Stimulated activated naive B cell treated with anti-CD40 and anti-IgM and Interleukin-4, amounts not matched to agents 10 μg/mL and 1 μg/mL and 100 μg/mL, for 72 hours (primary cell): Measurements from ENCODE around the gene CD86.
"Not testable (repeated sequence)": the region's sequence is repeated elsewhere in the genome, so short reads cannot be mapped to it uniquely, and the experiment has no call there.

ENCODE experiments used
- ATAC-seq, 2 donors: fragments of 150-1000 bp; cut with Tn5 transposase; replicated peaks; 2 replicates each; pipeline ENCODE4 v1.10.0; 2021; ENCODE audit warnings: moderate library complexity in 1 of 2
- DNase-seq: peaks from one replicate; pipeline ENCODE4 v3.0.0; 2021
- H3K27ac Mint-ChIP-seq: one replicate; pipeline ENCODE4 v1.8.0; 2022; ENCODE audit warnings: mild to moderate bottlenecking, mixed read lengths
- H3K27me3 Mint-ChIP-seq, 2 donors: one replicate each; pipeline ENCODE4 v1.8.0; 2022; ENCODE audit warnings: mixed read lengths in 2 of 2
- H3K36me3 Mint-ChIP-seq, 2 donors: one replicate each; pipeline ENCODE4 v1.8.0; 2022; ENCODE audit warnings: mixed read lengths in 2 of 2, mild to moderate bottlenecking in 1 of 2
- H3K4me1 Mint-ChIP-seq, 2 donors: one replicate each; pipeline ENCODE4 v1.8.0; 2022; ENCODE audit warnings: mixed read lengths in 2 of 2, mild to moderate bottlenecking in 1 of 2
- H3K4me3 Mint-ChIP-seq, 2 donors: one replicate each; pipeline ENCODE4 v1.8.0; 2022; ENCODE audit warnings: mild to moderate bottlenecking in 2 of 2, mixed read lengths in 2 of 2, moderate library complexity in 1 of 2
- H3K9me3 Mint-ChIP-seq, 2 donors: one replicate each; pipeline ENCODE4 v1.8.0; 2022; ENCODE audit warnings: mixed read lengths in 2 of 2, mild to moderate bottlenecking in 1 of 2

The CD86 gene

GRCh38 chr3:122104515-122105194, 49.5 kb downstream of the CD86 start:
- Mint-ChIP-seq H3K27ac (peak overlapping the region; percentile 56), H3K4me3 (peak overlapping the region in 1 of 2 donors; percentile 18), H3K36me3 (peaks cover 26 to 51% of the 10 kb centered on the region in 2 donors), H3K9me3 (no peaks in the 10 kb centered on the region), H3K27me3 (no peaks in the 10 kb centered on the region), H3K4me1 (peaks cover 36 to 42% of the 10 kb centered on the region in 2 donors)
- ATAC-seq (peak; percentile 25 to 32), DNase-seq (no peak)

GRCh38 chr3:122105626-122106025, 50.5 kb downstream of the CD86 start:
- H3K27ac Mint-ChIP-seq: no peak overlapping the region
- ATAC-seq: no peak
- peaks cover 36 to 43% of the 10 kb centered on the region in 2 donors for H3K4me1 Mint-ChIP-seq
- DNase-seq: no peak
- H3K27me3 Mint-ChIP-seq: no peaks in the 10 kb centered on the region
- H3K9me3 Mint-ChIP-seq: no peaks in the 10 kb centered on the region
- H3K4me3 Mint-ChIP-seq: no peak overlapping the region
- H3K36me3 Mint-ChIP-seq: peaks cover 27 to 51% of the 10 kb centered on the region in 2 donors

DNA sequence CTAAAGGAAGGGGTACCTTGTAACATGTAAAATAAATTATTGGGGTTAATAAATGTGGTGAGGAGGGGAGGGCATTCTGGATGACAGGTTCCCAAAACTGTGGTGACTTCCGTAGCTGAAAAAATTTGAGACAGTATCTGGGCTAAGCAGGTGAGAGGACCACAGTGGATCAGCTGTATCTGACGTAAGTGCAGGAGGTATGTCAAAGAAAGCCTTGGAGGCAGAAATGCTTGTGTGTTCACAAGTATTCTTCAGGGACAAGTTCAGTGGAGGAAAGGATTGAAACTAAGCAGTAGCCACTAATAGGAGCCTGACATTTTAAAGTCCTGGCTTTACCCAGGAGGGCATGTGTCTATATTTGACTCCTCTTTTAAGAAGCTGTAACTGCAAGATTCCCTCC, 52.0 kb downstream of the CD86 start:
- no peak overlapping the region for H3K4me3 Mint-ChIP-seq
- peaks cover 30 to 41% of the 10 kb centered on the region in 2 donors for H3K4me1 Mint-ChIP-seq
- H3K27me3 Mint-ChIP-seq: no peaks in the 10 kb centered on the region
- DNase-seq (no peak), ATAC-seq (no peak)
- no peaks in the 10 kb centered on the region for H3K9me3 Mint-ChIP-seq
- H3K36me3 Mint-ChIP-seq: peaks cover 38 to 62% of the 10 kb centered on the region in 2 donors
- no peak overlapping the region for H3K27ac Mint-ChIP-seq

DNA sequence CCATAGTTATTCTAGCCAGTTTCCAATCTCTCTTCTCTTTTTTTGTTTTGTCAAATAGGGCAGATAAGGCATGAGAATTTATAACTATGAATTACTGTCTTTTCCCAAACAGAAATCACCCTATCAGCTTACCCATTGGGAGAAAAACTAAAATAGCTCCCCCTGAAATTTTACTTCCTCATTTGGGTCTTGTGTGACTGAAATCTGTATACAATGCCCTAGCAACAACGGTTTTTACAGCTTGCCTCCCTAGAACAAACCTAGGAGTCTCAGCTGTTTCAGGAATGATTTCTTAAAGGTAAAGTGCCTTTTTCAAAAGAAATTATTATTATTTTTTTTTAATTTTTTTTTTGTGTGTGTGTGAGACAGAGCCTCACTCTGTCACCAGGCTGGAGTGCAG, 56.8 kb downstream of the CD86 start:
- H3K27ac Mint-ChIP-seq: peak overlapping the region; percentile 47
- H3K27me3 Mint-ChIP-seq: no peaks in the 10 kb centered on the region
- H3K36me3 Mint-ChIP-seq: peaks cover 32 to 50% of the 10 kb centered on the region in 2 donors
- DNase-seq (no peak), ATAC-seq (peak; percentile 39 to 55)
- H3K4me3 Mint-ChIP-seq: no peak overlapping the region
- H3K9me3 Mint-ChIP-seq: no peaks in the 10 kb centered on the region
- peaks cover 10 to 15% of the 10 kb centered on the region in 2 donors for H3K4me1 Mint-ChIP-seq

DNA sequence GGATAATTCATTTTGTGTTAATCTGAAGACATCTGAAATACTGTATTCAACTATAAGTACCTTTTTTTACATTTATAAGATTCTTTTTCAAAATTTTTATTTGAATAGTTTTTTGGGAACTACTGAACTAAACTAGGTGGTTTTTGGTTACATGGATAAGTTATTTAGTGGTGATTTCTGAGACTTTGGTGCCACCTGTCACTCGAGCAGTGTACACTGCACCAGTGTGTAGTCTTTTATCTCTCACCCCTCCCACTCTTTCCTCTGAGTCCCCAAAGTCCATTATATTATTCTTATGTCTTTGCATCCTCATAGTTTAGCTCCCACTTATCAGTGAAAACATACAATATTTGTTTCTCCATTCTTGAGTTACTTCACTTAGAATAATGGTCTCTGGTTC, 57.6 kb downstream of the CD86 start:
- H3K4me1 Mint-ChIP-seq: peaks cover 8 to 15% of the 10 kb centered on the region in 2 donors
- no peaks in the 10 kb centered on the region for H3K27me3 Mint-ChIP-seq
- ATAC-seq (no peak), DNase-seq (no peak)
- H3K27ac Mint-ChIP-seq: no peak overlapping the region
- H3K36me3 Mint-ChIP-seq: peaks cover 31 to 47% of the 10 kb centered on the region in 2 donors
- no peak overlapping the region for H3K4me3 Mint-ChIP-seq
- no peaks in the 10 kb centered on the region for H3K9me3 Mint-ChIP-seq

DNA sequence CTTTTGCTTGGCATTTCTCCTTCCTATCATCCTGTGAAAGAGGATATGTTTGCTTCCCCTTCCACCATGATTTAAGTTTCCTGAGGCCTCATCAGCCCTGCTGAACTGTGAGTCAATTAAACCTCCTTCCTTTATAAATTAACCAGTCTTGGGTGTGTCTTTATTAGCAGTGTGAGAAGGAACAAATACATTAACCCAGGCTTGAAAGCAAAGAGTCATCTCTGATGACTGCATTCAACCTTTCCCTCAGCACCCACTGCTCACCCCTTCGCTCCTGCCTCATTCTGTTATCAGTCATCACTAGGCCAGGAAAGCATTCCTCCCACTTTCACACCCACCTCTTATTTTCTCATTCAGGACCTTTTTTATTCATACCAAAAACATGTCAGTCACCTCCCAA, 68.7 kb downstream of the CD86 start:
- ATAC-seq (no peak), DNase-seq (no peak)
- H3K36me3 Mint-ChIP-seq: peaks cover 40 to 59% of the 10 kb centered on the region in 2 donors
- H3K4me3 Mint-ChIP-seq: no peak overlapping the region
- H3K27me3 Mint-ChIP-seq: peaks cover 6 to 15% of the 10 kb centered on the region in 2 donors
- H3K4me1 Mint-ChIP-seq: no peaks in the 10 kb centered on the region
- H3K27ac Mint-ChIP-seq: no peak overlapping the region
- H3K9me3 Mint-ChIP-seq: peaks cover 12 to 19% of the 10 kb centered on the region in 2 donors

GRCh38 chr3:122132949-122133540, 77.9 kb downstream of the CD86 start:
- H3K4me1 Mint-ChIP-seq: peaks cover 3 to 5% of the 10 kb centered on the region in 2 donors
- no peak overlapping the region for H3K4me3 Mint-ChIP-seq
- no peaks in the 10 kb centered on the region for H3K9me3 Mint-ChIP-seq
- peak overlapping the region; percentile 37 for H3K27ac Mint-ChIP-seq
- ATAC-seq (no peak), DNase-seq (no peak)
- H3K36me3 Mint-ChIP-seq: no peaks in the 10 kb centered on the region
- peaks cover 4 to 30% of the 10 kb centered on the region in 2 donors for H3K27me3 Mint-ChIP-seq

GRCh38 chr3:122146466-122146865, 91.3 kb downstream of the CD86 start:
- Mint-ChIP-seq H3K4me1 (peaks cover 12 to 14% of the 10 kb centered on the region in 2 donors), H3K4me3 (no peak overlapping the region), H3K27me3 (peaks cover 8 to 17% of the 10 kb centered on the region in 2 donors), H3K9me3 (peaks cover 7 to 8% of the 10 kb centered on the region in 2 donors), H3K27ac (peak overlapping the region; percentile 27), H3K36me3 (peaks cover 5 to 6% of the 10 kb centered on the region in 2 donors)
- DNase-seq (peak; percentile 71), ATAC-seq (peak; percentile 99)

- Mint-ChIP-seq H3K4me3 (no peak overlapping the region), H3K27ac (peak overlapping the region; percentile 17), H3K9me3 (peaks cover 3 to 9% of the 10 kb centered on the region in 2 donors), H3K4me1 (peaks cover 12 to 14% of the 10 kb centered on the region in 2 donors), H3K27me3 (no peaks in the 10 kb centered on the region), H3K36me3 (peaks cover under 1 to 2% of the 10 kb centered on the region in 2 donors)
- no peak for DNase-seq
- ATAC-seq: no peak
Observed at GRCh38 chr3:122148941-122149627, 93.9 kb downstream of the CD86 start.

DNA sequence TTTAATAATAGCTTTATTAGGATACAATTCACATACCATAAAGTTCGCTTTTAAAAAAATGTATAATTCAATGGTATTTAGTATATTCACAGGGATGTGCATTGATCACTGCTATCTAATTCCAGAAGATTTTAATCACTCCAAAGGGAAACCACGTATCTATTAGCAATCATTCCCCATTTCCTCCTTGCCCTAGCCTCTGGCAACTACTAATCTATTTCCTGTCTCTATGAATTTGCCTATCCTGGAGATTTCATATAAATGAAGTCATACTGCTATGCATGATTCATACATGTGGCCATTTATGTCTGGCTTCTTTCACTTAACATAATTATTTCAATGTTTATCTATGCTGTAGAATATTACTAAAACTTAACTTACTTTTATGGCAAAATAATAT, 96.3 kb downstream of the CD86 start:
- H3K27me3 Mint-ChIP-seq: no peaks in the 10 kb centered on the region
- ATAC-seq (no peak), DNase-seq (no peak)
- no peak overlapping the region for H3K4me3 Mint-ChIP-seq
- peaks cover 4 to 11% of the 10 kb centered on the region in 2 donors for H3K36me3 Mint-ChIP-seq
- H3K4me1 Mint-ChIP-seq: peaks cover 11 to 12% of the 10 kb centered on the region in 2 donors
- H3K9me3 Mint-ChIP-seq: peaks cover 23 to 26% of the 10 kb centered on the region in 2 donors
- H3K27ac Mint-ChIP-seq: no peak overlapping the region

DNA sequence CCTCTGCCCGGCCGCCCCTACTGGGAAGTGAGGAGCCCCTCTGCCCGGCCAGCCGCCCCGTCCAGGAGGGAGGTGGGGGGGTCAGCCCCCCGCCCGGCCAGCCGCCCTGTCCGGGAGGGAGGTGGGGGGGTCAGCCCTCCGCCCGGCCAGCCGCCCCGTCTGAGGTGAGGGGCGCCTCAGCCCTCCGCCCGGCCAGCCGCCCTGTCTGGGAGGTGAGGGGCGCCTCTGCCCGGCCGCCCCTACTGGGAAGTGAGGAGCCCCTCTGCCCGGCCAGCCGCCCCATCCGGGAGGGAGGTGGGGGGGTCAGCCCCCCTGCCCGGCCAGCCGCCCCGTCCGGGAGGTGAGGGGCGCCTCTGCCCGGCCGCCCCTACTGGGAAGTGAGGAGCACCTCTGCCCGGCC, 109.8 kb downstream of the CD86 start:
- H3K36me3 Mint-ChIP-seq, H3K9me3 Mint-ChIP-seq, DNase-seq, H3K4me1 Mint-ChIP-seq, H3K27ac Mint-ChIP-seq, H3K4me3 Mint-ChIP-seq, ATAC-seq: not testable (repeated sequence)
- H3K27me3 Mint-ChIP-seq: peaks cover 19 to 25% of the 10 kb centered on the region in 2 donors

- peaks cover 18 to 26% of the 10 kb centered on the region in 2 donors for H3K27me3 Mint-ChIP-seq
- DNase-seq (no peak), ATAC-seq (no peak)
- H3K27ac Mint-ChIP-seq: no peak overlapping the region
- no peak overlapping the region for H3K4me3 Mint-ChIP-seq
- peaks cover 1 to 4% of the 10 kb centered on the region in 2 donors for H3K36me3 Mint-ChIP-seq
- H3K9me3 Mint-ChIP-seq: peaks cover 5 to 13% of the 10 kb centered on the region in 2 donors
- H3K4me1 Mint-ChIP-seq: peaks cover 0 to 2% of the 10 kb centered on the region in 2 donors
Observed at GRCh38 chr3:122167630-122168029, 112.5 kb downstream of the CD86 start.

DNA sequence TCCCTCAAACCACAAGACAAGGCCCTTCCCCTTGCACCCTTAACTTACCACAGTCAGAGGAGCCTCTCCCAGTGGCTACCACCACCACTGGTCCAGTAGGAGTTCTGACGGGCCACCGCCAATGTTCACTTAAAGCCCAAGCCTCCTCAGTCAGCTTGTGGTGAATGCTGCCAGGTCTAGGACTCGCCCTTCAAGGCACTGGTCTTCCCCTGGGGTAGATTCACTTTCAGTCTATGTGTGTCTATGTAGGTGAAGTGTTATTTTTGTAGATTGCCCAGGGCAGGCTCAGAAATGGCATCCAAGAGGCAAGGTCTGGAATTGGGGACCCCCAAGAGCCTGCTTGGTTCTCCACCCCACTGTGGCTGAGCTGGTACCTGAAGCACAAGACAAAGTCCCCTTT, 112.9 kb downstream of the CD86 start:
- H3K36me3 Mint-ChIP-seq: peaks cover 1 to 6% of the 10 kb centered on the region in 2 donors
- no peak overlapping the region for H3K4me3 Mint-ChIP-seq
- H3K27ac Mint-ChIP-seq: peak overlapping the region; percentile 56
- peak; percentile 31 to 66 for ATAC-seq
- H3K9me3 Mint-ChIP-seq: peaks cover 7 to 16% of the 10 kb centered on the region in 2 donors
- peaks cover 0 to 2% of the 10 kb centered on the region in 2 donors for H3K4me1 Mint-ChIP-seq
- DNase-seq: no peak
- H3K27me3 Mint-ChIP-seq: peaks cover 18 to 28% of the 10 kb centered on the region in 2 donors

GRCh38 chr3:122169911-122170310, 114.7 kb downstream of the CD86 start:
- peaks cover 0 to 2% of the 10 kb centered on the region in 2 donors for H3K4me1 Mint-ChIP-seq
- H3K4me3 Mint-ChIP-seq: no peak overlapping the region
- no peak overlapping the region for H3K27ac Mint-ChIP-seq
- DNase-seq: no peak
- H3K36me3 Mint-ChIP-seq: peaks cover 4 to 6% of the 10 kb centered on the region in 2 donors
- peaks cover 18 to 32% of the 10 kb centered on the region in 2 donors for H3K27me3 Mint-ChIP-seq
- peaks cover 8 to 19% of the 10 kb centered on the region in 2 donors for H3K9me3 Mint-ChIP-seq
- no peak for ATAC-seq
